Epithelial cell of proximal tubule (primary cell): Measurements from ENCODE around the gene NAA80. TPM values are rescaled to one million over a fixed set of nuclear protein-coding genes. Genes with fewer than 3 reads are reported as not detected.

Experiments used
- DNase-seq: peaks from one replicate; pipeline ENCODE4 v3.0.0-alpha.2; 2011; ENCODE audit warnings: low read depth
- H3K4me3 ChIP-seq: 2 replicates; pipeline ENCODE4 v1.5.1; 2011; ENCODE audit warnings: low read depth, mild to moderate bottlenecking, low read length
- total RNA-seq: library from RNA; depleted of rRNA; stranded (reverse); fragments of >200 nt; gene quantifications from 2 replicates; pipeline ENCODE4 v1.2.3, GENCODE V29; 2015
- TF ChIP-seq, protein P1 (sequence below): conservative IDR thresholded peaks from 2 replicates; pipeline ENCODE4 v1.5.1; 2012; ENCODE audit warnings: low read depth, mild to moderate bottlenecking, low read length

NAA80 gene
- total RNA-seq, 1 donor from 2014 or later = 19.4 TPM

DNA sequence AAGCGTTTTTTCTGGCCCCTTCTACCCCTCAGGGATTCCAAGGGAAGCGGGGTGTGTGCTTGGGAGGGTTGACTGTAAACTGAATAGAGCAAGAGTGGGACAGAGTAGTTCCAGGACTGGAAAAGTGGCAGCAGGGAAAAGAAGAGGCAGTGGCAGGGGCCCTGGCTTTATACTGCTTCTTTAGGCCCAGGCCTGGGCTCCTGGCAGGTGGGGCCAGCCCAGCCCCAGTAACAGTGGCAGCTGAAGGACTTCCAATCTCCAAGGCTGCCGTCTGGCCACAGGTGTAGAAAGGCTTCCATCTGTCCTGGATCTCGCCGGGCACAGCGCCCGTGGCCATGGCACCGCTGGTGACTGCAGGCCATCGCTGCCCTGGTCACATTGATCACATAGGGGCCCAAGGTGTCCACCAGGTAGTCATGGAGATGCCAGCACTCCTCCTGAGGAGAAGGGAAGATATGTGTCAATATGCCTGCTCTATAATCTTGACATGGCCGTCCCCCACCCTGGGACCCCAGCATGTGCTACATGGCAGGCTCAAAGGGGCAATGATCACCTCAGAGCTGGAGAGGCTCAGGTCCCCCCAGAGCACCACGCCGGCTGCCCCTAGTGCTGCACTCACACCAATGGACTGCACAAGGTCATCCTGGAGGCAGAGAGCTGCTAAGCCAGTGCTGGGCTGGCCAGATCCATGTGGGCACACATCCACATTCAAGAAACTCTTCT, 6.0 kb downstream of the NAA80 start:
- DNase-seq = no peak
- TF ChIP-seq, protein P1, sequence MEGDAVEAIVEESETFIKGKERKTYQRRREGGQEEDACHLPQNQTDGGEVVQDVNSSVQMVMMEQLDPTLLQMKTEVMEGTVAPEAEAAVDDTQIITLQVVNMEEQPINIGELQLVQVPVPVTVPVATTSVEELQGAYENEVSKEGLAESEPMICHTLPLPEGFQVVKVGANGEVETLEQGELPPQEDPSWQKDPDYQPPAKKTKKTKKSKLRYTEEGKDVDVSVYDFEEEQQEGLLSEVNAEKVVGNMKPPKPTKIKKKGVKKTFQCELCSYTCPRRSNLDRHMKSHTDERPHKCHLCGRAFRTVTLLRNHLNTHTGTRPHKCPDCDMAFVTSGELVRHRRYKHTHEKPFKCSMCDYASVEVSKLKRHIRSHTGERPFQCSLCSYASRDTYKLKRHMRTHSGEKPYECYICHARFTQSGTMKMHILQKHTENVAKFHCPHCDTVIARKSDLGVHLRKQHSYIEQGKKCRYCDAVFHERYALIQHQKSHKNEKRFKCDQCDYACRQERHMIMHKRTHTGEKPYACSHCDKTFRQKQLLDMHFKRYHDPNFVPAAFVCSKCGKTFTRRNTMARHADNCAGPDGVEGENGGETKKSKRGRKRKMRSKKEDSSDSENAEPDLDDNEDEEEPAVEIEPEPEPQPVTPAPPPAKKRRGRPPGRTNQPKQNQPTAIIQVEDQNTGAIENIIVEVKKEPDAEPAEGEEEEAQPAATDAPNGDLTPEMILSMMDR = no peak
- peak overlapping the region; percentile 92 for H3K4me3 ChIP-seq

DNA sequence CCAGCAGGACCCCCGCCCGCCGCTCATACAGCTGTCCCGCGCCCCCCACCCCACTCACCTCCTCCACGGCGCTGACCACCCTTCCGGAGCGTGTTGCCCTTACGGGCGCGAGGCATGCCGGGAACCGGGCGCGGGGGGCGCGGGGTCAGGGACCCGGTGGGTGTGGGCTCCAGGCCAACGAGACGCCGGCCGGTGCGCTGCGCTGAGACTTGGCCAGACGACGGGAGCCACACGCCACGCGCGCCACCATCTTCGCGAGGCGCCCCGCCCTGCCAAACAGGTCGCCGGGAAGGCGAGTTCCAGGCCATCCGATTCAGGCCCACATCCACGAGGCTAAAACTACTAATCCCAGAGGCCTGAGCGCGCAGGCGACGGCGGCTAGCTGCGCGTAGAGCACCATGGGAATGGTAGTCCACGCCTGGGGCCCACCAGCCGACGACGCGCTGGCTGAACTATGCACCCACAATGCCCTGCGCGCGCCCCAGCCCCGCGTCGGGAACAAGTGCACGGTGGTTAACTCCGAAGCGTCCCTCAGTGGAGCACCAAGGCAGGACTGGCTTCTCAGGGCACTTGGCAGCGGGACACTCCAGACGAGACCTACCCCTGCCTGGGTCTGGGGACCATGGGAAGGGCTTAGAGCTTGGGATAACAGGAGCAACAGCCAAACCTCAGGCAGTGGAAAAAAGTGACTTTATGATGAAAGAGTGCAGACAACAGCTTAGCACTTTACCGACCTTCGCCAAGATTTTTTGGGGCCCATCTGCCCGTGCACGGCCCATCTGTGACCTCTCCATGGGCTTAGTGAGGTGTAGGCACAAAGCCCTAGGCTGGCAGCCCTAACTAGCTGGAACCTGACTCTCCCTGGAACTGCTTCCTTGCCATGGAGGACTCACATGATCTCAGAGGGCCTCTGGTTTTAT, 6.8 kb downstream of the NAA80 start, which contains the start of gene IFRD2:
IFRD2 (minus strand) TSS at position 271 of the 920 bp plus-strand sequence; CDS start at position 116, 155 bp downstream.
- TF ChIP-seq, protein P1 = no peak
- peak within 1 kb of the TSS; percentile 92 for H3K4me3 ChIP-seq

DNA sequence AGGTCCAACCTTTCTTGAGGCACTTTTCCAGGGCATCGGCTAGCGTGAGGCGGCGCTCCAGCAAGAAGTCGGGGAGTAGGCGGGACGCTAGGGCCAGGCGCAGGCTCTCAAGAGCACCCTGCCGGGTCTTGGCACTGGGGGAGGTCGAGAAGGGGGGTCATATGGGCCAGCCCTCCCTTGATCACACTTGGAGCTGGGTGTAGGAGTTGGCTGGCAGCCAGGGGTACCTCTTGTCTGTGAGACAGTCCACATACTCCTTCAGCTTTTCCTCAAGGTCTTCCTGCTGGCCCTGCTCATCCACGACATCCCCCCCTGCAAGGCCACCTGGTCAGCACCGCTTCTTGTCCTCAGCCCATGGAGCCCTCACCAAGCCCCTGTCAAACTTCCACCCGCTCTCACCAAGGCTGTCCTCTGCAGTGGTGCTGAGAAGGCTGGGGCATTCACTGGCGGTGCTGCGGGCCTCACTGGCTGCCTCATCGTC, 9.0 kb downstream of the NAA80 start:
- no peak for DNase-seq
- no peak overlapping the region for H3K4me3 ChIP-seq
- TF ChIP-seq, protein P1 = no peak

More for the DNA sequence above, 6.8 kb downstream of the NAA80 start, which contains the start of gene IFRD2:
- peak; percentile 77 for DNase-seq

DNA sequence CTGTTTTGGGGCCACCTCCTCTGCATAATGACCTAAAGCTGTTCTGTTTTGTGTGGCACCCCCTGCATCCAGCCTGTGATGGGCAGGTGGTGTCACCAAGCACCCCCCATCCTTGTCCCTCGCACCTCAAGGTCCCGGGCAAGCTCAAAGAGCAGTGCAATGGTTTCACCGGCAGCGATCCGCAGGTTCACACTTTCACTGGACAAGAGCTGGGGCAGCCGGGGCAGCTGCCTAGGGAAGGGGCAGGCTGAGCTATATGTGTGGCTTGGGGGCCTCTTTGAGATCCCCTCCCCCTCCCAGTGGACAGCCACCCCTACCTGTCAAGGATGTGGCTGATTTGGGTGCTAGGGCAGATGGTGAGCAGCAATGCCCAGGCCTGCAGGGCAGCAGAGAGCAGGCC, 10.1 kb downstream of the NAA80 start:
- no peak for DNase-seq
- TF ChIP-seq, protein P1 = no peak
- no peak overlapping the region for H3K4me3 ChIP-seq

DNA sequence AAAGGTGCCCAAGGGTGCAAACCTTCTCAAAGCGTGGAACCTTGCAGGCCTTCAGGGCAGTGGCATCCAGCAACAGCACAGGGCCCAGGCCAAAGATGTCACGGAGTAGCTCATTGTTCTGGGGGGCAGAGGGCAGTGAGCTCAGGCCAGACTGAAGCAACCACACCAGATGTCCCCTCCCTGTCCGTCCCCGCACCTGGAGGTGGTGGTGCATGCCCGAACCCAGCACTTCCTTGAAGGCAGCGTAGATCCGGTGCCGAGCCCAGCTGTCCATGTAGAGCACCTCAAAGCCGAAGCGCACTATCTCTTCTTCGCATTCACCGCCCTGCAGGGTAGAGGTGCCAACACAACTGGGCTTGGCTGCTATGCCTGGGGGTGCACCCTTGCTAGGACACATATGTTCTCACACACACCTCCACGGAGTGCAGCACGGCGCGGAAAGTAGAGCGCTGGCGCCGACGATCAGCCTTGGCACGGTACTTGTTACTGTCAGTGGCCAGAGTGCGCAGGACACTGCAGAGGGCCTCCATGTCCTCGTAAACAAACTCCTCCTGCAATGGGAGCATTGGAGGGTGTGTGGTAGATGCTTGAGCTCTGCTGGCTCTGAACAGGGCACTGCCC, 10.7 kb downstream of the NAA80 start:
- no peak for DNase-seq
- no peak overlapping the region for H3K4me3 ChIP-seq
- TF ChIP-seq, protein P1 = no peak

DNA sequence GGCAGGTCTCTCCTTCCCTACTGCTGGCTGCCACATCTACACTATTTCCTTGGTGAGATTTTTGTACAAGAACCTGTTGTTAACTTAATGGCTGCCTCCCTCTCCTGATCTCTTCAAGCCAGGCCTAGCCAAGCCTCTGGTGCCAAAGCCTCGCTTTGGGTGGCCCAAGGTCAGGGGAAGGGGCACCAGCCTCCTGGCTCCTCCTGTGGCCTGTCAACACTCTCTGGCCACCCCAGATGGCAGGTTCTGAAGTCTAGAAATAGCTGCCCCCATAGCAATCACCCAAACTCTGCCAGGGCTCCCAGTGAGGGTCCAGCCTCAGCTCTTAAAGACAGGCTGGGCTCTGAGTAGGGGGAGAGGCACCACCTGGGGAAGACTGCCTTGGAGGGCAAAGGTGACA, 11.9 kb downstream of the NAA80 start:
- H3K4me3 ChIP-seq = no peak overlapping the region
- TF ChIP-seq, protein P1 = no peak
- DNase-seq = no peak
